HPDE6-E6E7 (cell line): ENCODE data around the gene RPRD1B.

Source experiments
- DNase-seq: peaks from one replicate; pipeline ENCODE4 v3.0.0; 2011; ENCODE audit warnings: missing footprints; ENCODE audit errors: extremely low spot score

Gene RPRD1B

GRCh38 chr20:38036366-38036765 lies 2.8 kb downstream of the RPRD1B start:
- no peak for DNase-seq

DNA sequence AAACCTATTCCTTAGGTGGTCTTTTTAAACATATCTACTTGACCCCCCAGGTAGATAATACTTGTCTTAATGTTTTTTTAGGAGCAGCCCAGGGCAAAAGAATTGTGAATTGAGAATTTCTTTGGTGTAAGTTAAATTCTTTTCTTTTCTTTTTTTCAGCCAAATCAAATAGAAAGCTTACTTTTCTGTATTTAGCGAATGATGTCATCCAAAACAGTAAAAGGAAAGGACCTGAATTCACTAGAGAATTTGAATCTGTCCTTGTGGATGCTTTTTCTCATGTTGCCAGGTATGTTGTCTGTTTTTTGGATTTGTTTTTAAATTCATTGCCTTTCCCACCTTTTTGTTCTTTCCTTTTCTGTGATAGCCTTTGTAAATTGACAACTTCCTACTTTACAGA lies 6.7 kb downstream of the RPRD1B start:
- DNase-seq = no peak

DNA sequence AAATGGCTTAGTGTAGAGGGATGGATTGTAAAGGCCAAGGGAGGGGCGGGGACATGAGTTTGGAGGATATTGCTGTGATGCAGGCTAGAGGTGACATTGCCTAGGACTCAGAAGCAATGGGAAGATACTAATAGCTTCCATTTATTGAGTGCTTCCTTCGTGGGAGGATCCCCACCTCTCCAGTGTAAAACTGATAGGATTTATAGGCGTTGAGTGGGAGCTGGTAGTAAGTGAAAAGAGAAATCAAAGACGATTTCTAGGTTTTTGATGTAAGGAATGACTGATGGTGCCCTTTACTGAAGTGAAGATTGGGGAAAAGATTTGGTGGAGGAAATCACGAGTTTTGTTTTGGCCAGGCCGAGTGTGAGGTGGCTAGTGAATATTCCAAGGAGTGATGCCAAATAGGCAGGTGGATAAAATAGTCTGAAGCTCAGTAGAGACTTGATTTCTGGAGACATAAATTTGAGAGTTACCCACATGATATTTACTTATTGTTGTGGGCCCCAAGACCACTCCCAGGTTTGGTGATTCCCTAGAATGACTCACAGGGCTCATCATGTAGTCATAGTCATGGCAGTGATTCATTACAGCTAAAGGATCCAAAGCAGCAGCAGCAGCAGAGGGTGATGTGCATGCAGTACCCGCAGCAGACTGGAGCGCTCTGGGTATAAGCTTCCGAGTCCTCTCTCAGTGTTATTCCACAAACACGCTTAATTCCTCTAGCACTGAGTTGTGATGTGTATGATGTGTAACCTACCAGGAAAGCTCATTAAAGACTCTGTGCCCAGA lies 10.2 kb downstream of the RPRD1B start:
- DNase-seq = peak; percentile 100

DNA sequence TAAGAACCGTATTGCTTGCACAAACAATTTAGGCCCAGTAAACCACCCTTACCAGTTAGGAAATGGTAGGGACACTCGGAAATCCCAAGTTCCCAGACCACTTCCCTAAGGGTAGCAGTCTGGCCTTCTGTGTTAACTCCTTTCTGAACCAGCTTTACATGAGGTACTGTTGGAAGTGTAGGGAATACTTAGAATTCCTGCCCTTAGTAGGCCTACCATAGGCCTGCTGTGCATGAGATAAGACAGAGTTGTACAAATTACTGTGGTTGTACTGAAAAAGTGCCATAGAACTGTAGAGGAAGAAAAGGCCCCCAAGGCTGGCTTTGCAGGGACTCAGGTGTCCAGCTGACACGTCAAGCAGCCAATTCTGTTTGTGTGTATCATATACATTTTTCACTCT lies 11.1 kb downstream of the RPRD1B start:
- no peak for DNase-seq

DNA sequence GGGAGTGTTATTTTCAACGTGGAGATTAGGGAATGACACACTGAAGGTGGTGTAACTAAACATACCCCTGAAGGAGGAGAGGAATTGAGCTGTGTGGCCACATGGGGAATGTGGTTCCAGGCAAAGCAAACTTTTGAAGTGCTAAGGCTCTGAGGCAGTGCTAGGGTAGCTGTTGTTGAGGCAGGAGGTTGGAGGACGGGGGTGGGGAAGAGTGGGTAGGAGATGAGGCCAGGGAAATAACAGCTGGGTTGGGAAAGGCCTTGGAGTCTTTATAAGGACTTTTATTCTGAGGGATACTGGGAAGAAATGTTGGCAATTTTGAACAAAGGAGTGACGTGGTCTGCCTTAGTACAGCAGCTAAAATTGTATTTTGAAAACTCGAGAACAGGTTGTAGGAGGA lies 13.0 kb downstream of the RPRD1B start:
- DNase-seq = no peak

GRCh38 chr20:38049800-38050199 lies 16.3 kb downstream of the RPRD1B start:
- peak; percentile 83 for DNase-seq

GRCh38 chr20:38050686-38051085 lies 17.1 kb downstream of the RPRD1B start:
- DNase-seq = no peak

DNA sequence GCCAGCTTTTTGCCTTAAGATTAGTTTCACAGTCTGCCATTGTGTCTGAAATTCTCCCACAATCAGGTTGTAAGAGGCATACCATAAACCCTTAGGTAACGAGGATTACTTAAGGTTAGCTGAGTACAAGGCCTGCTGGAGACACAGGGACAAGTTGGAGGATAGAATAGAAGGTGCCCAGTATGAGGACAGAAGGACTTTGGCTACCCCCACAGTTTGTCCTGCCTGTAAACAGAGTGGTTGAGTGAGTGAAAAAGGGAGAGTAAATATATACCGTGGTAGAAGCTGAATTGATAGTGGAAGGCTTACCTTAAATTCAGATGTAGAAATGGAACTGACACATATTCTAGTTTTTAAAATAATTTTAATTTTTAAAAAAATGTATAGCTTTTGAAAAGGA lies 19.3 kb downstream of the RPRD1B start:
- no peak for DNase-seq

DNA sequence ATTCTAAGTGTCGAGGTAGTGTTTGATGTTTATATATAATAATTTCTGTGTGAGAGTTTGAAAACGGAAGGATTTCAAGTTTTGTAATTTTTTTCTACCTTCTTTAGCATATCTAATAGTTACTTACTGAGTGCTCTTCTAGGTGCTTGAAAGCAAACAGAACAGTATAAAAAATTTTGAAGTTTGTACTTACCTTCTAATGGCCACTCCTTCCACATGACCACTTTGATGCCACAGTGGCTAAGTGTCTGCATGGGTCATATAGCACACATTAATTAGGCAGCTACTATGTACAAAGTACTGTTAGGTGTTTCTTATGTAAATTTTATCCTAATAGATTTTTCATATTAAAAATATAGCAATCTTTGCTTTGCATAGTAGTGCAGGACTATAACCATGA lies 21.1 kb downstream of the RPRD1B start:
- DNase-seq = no peak

- DNase-seq = no peak
These were observed 21.7 kb downstream of the RPRD1B start for GRCh38 chr20:38055294-38055693.

GRCh38 chr20:38055848-38056247 lies 22.3 kb downstream of the RPRD1B start:
- no peak for DNase-seq

GRCh38 chr20:38057351-38057972 lies 23.9 kb downstream of the RPRD1B start:
- DNase-seq = peak; percentile 88

GRCh38 chr20:38059832-38060231 lies 26.3 kb downstream of the RPRD1B start:
- DNase-seq = no peak

DNA sequence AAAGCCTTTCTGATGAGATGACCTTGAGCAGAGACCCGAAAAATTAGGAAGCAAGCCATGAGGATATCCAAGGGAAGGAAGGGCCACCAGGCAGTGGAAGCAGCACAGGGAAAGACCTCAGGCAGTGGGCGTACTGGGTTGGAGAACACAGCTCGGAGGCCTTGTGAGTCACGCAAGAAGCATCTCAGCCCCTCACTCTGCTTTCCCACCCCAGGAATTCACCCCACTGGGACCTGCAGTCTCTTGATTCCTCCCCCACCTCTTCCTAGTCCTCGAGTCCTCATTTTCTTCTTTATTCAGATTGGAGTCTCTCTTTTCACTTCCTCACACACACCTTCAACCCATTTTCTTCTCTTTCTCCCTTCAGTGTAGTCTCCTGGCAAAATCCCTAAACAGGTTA lies 27.0 kb downstream of the RPRD1B start:
- DNase-seq = no peak

DNA sequence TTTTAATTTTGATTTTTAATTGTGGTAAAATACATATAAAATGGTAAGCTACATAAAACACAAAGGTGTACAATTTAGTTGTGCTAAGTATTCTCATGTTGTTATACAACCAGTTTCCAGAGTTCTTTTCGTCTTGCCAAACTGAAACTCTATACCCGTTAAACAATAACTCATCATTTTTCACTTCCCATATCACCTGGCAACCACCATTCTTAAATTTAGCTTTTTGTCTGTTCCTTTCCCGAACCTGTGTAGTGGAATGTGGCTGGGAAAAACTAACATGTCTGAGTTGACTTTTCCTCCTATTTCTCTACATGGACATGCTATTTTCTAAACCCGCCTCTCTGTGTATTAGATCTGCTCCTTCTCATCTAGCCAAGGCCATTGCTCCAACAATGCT lies 27.6 kb downstream of the RPRD1B start:
- no peak for DNase-seq

- DNase-seq = no peak
These were observed 29.3 kb downstream of the RPRD1B start for GRCh38 chr20:38062890-38063289.

GRCh38 chr20:38063911-38064530 lies 30.5 kb downstream of the RPRD1B start:
- no peak for DNase-seq

DNA sequence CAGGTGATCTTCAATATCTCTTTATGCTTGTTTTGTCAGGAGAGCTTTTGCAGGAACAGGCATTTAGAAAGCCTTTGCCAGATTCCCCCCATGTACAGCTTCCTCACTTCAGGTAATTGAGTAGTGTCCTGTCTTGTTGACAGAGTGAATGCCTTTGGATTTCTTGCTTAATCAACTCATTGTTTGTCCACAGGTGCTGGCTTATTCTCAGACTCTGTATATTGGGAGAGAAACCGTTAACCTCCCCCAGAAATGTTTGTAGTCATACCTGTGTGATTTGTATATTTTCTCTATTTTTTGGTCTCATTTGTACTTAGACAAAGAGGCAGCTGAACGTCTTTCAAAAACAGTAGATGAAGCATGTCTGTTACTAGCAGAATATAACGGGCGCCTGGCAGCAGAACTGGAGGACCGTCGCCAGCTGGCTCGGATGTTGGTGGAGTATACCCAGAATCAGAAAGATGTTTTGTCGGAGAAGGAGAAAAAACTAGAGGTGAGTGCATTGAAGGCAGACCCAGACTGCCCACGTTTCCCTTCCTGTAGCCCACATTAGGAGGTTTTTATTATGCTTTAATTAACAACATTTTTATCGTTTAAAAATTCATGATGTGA lies 32.3 kb downstream of the RPRD1B start:
- DNase-seq = no peak

GRCh38 chr20:38066969-38067716 lies 33.6 kb downstream of the RPRD1B start:
- DNase-seq = no peak

GRCh38 chr20:38067717-38068365 lies 34.3 kb downstream of the RPRD1B start:
- no peak for DNase-seq

DNA sequence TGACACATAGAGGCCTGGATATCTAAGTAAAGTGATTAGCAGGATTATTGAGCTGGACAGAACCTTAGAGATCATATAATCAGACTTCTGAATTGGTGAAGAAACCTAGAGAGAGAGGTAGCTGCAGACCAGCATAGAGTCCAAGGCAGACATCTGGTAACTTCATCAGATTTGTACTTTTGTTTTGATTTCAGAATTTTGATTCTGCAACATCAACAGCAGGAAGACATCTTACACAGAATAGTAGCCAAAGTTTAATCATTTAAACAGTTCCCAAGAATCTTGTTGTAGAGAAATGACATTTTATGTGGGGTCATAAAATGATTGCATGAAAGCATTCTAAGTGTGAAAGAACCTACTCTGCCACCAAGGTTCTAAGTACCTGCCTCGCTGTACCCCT lies 39.4 kb downstream of the RPRD1B start:
- no peak for DNase-seq
